Skin of body (tissue), 2 donors: Measurements from ENCODE around the gene DAPP1. TPM values are rescaled to one million over a fixed set of nuclear protein-coding genes. Genes with fewer than 3 reads are reported as not detected.
"Not testable (repeated sequence)": the region's sequence is repeated elsewhere in the genome, so short reads cannot be mapped to it uniquely, and the experiment has no call there.

Experiments
- DNase-seq: peaks from one replicate; lab custom pipeline; 2025; lab: John Stamatoyannopoulos, UW
- total RNA-seq: library from RNA; depleted of rRNA; stranded (reverse); fragments of >200 nt; gene quantifications from one replicate; pipeline ENCODE4 v1.2.3, GENCODE V29; 2014

DAPP1 gene
- total RNA-seq, result 27.6 TPM

GRCh38 chr4:99816545-99817308, at the start of gene DAPP1:
TSS of gene DAPP1 (plus strand) at chr4:99816827. CDS start at chr4:99816914, 87 bp downstream.
- DNase-seq, result no peak

- not testable (repeated sequence) for DNase-seq
Measured at GRCh38 chr4:99770842-99771241, 45.8 kb upstream of the DAPP1 start.

- no peak for DNase-seq
Measured at GRCh38 chr4:99783940-99784339, 32.7 kb upstream of the DAPP1 start.

GRCh38 chr4:99784842-99785241, 31.8 kb upstream of the DAPP1 start:
- no peak for DNase-seq

- no peak for DNase-seq
Measured at GRCh38 chr4:99790796-99791617, 25.6 kb upstream of the DAPP1 start.

GRCh38 chr4:99800332-99801004, 16.2 kb upstream of the DAPP1 start:
- no peak for DNase-seq

GRCh38 chr4:99801005-99801699, 15.5 kb upstream of the DAPP1 start:
- no peak for DNase-seq

- no peak for DNase-seq
Measured at GRCh38 chr4:99803566-99804101, 13.0 kb upstream of the DAPP1 start.

- no peak for DNase-seq
Measured at GRCh38 chr4:99806545-99806944, 10.1 kb upstream of the DAPP1 start.

GRCh38 chr4:99807666-99808065, 9.0 kb upstream of the DAPP1 start:
- no peak for DNase-seq

- no peak for DNase-seq
Measured at GRCh38 chr4:99808260-99808857, 8.3 kb upstream of the DAPP1 start.

GRCh38 chr4:99809326-99809725, 7.3 kb upstream of the DAPP1 start:
- DNase-seq, result no peak

GRCh38 chr4:99810536-99810935, 6.1 kb upstream of the DAPP1 start:
- no peak for DNase-seq

- DNase-seq, result no peak
Measured at GRCh38 chr4:99811117-99811516, 5.5 kb upstream of the DAPP1 start.

- DNase-seq, result no peak
Measured at GRCh38 chr4:99811850-99812249, 4.8 kb upstream of the DAPP1 start.

- peak; percentile 13 for DNase-seq
Measured at GRCh38 chr4:99815597-99816011, 1.0 kb upstream of the DAPP1 start.

- DNase-seq, result no peak
Measured at GRCh38 chr4:99817309-99817890, 773 bp downstream of the DAPP1 start.

GRCh38 chr4:99818661-99819060, 2.0 kb downstream of the DAPP1 start:
- no peak for DNase-seq

- no peak for DNase-seq
Measured at GRCh38 chr4:99821918-99822503, 5.4 kb downstream of the DAPP1 start.

GRCh38 chr4:99822734-99823133, 6.1 kb downstream of the DAPP1 start:
- DNase-seq, result no peak
